SK-N-SH treated with all-trans-retinoic acid at 6 μM for 48 hours (cell line): ENCODE data around the gene UBAP2.
"Not testable (repeated sequence)": the region's sequence is repeated elsewhere in the genome, so short reads cannot be mapped to it uniquely, and the experiment has no call there.

Experiments
- ATAC-seq: fragments of 200-7000 bp; cut with Tn5 transposase; 3 replicates; pipeline ENCODE4 v1.9.1; 2020; ENCODE audit warnings: mild to moderate bottlenecking, moderate library complexity
- CSDC2 ChIP-seq: fragments of 250-450 bp; sonication (Bioruptor Pico); IDR thresholded peaks from 2 replicates; pipeline ENCODE4 v1.5.0; 2020; ENCODE audit warnings: mild to moderate bottlenecking, moderate library complexity
- ESRRG ChIP-seq: fragments of 250-450 bp; sonication (Bioruptor Pico); IDR thresholded peaks from 2 replicates; pipeline ENCODE4 v1.6.1; 2021; ENCODE audit warnings: mild to moderate bottlenecking
- GLIS3 ChIP-seq: fragments of 250-450 bp; sonication (Bioruptor Pico); IDR thresholded peaks from 2 replicates; pipeline ENCODE4 v1.5.0; 2020; ENCODE audit warnings: mild to moderate bottlenecking, moderate library complexity
- OSR1 ChIP-seq: fragments of 250-450 bp; sonication (Bioruptor Pico); IDR thresholded peaks from 2 replicates; pipeline ENCODE4 v1.8.0; 2022; ENCODE audit warnings: moderate library complexity, mild to moderate bottlenecking, inconsistent platforms
- PATZ1 ChIP-seq: fragments of 250-450 bp; sonication (Bioruptor Pico); IDR thresholded peaks from 2 replicates; pipeline ENCODE4 v1.8.0; 2020; ENCODE audit warnings: mild to moderate bottlenecking, moderate library complexity, borderline replicate concordance
- POU6F1 ChIP-seq: fragments of 250-450 bp; sonication (Bioruptor Pico); IDR thresholded peaks from 2 replicates; pipeline ENCODE4 v1.8.0; 2021; ENCODE audit warnings: low read depth, mild to moderate bottlenecking, moderate library complexity, borderline replicate concordance
- RARB ChIP-seq: fragments of 250-450 bp; sonication (Bioruptor Pico); IDR thresholded peaks from 2 replicates; pipeline ENCODE4 v1.8.0; 2021; ENCODE audit warnings: mild to moderate bottlenecking, moderate library complexity
- TCF4 ChIP-seq: fragments of 250-450 bp; sonication (Bioruptor Pico); IDR thresholded peaks from 2 replicates; pipeline ENCODE4 v1.8.0; 2021; ENCODE audit warnings: mild to moderate bottlenecking, moderate library complexity, borderline replicate concordance
- TOX ChIP-seq: fragments of 250-450 bp; sonication (Bioruptor Pico); IDR thresholded peaks from 2 replicates; pipeline ENCODE4 v1.8.0; 2021; ENCODE audit warnings: mild to moderate bottlenecking, moderate library complexity, borderline replicate concordance
- TSHZ2 ChIP-seq: fragments of 250-450 bp; sonication (Bioruptor Pico); IDR thresholded peaks from 2 replicates; pipeline ENCODE4 v1.5.0; 2020; ENCODE audit warnings: mild to moderate bottlenecking, moderate library complexity
- ZC3H10 ChIP-seq: fragments of 250-450 bp; sonication (Bioruptor Pico); IDR thresholded peaks from 2 replicates; pipeline ENCODE4 v1.5.1; 2021; ENCODE audit warnings: mild to moderate bottlenecking, moderate library complexity
- ZFP3 ChIP-seq: fragments of 250-450 bp; sonication (Bioruptor Pico); IDR thresholded peaks from 2 replicates; pipeline ENCODE4 v1.5.0; 2020; ENCODE audit warnings: mild to moderate bottlenecking, moderate library complexity
- ZNF565 ChIP-seq: fragments of 450-650 bp; formaldehyde crosslinking; conservative IDR thresholded peaks from 2 replicates; pipeline ENCODE4 v1.5.0; 2020; ENCODE audit warnings: low read depth, mild to moderate bottlenecking, moderate library complexity
- ZNF70 ChIP-seq: fragments of 450-650 bp; formaldehyde crosslinking; IDR thresholded peaks from 2 replicates; pipeline ENCODE4 v1.5.0; 2020; ENCODE audit warnings: mild to moderate bottlenecking, moderate library complexity
- ZNF8 ChIP-seq: fragments of 450-650 bp; formaldehyde crosslinking; IDR thresholded peaks from 2 replicates; pipeline ENCODE4 v1.5.0; 2020; ENCODE audit warnings: mild to moderate bottlenecking, moderate library complexity

UBAP2 gene

GRCh38 chr9:33964086-33964768, 84.5 kb downstream of the UBAP2 start:
- TF ChIP-seq ZNF8 (CRISPR knock-in tag) (no peak), PATZ1 (no peak), TOX (CRISPR knock-in tag) (no peak)
- no peak for ATAC-seq

GRCh38 chr9:33962468-33962867, 86.2 kb downstream of the UBAP2 start:
- ATAC-seq = not testable (repeated sequence)

- TF ChIP-seq ZNF70 (CRISPR knock-in tag) = no peak
- no peak for ATAC-seq
These were observed 89.0 kb downstream of the UBAP2 start for GRCh38 chr9:33959725-33960124.

- TF ChIP-seq ZFP3 (CRISPR knock-in tag) = no peak
- no peak for TF ChIP-seq PATZ1
- no peak for TF ChIP-seq TOX (CRISPR knock-in tag)
- TF ChIP-seq POU6F1 (CRISPR knock-in tag) = no peak
- TF ChIP-seq CSDC2 = no peak
- TF ChIP-seq GLIS3 = no peak
- TF ChIP-seq RARB (CRISPR knock-in tag) = no peak
- no peak for TF ChIP-seq OSR1
- no peak for TF ChIP-seq TCF4
- TF ChIP-seq, all 23 proteins: peak for 0
- ATAC-seq = no peak
These were observed 92.1 kb downstream of the UBAP2 start for GRCh38 chr9:33956544-33956943.

- no peak for TF ChIP-seq TSHZ2 (CRISPR knock-in tag)
- TF ChIP-seq ZNF8 (CRISPR knock-in tag) = no peak
- TF ChIP-seq CSDC2 = no peak
- no peak for TF ChIP-seq PATZ1
- no peak for TF ChIP-seq RARB (CRISPR knock-in tag)
- no peak for TF ChIP-seq ZNF565 (CRISPR knock-in tag)
- TF ChIP-seq ZC3H10 (CRISPR knock-in tag) = no peak
- no peak for TF ChIP-seq ESRRG (CRISPR knock-in tag)
- ATAC-seq = no peak
These were observed 96.6 kb downstream of the UBAP2 start for GRCh38 chr9:33952066-33952465.
